SK-N-SH (cell line): ENCODE results near the gene APOLD1.
A peak's percentile ranks its signal among the peaks of the same experiment; 100 is the strongest.

Source experiments
- EP300 ChIP-seq, 2 experiments: IDR thresholded peaks; 2 replicates each; pipeline versions ENCODE4 v1.4.0 to v1.6.1; 2012; ENCODE audit warnings: borderline replicate concordance in 1 of 2, low read depth in 1 of 2, low read length in 1 of 2
- EZH2phosphoT487 ChIP-seq: fragments of 200-600 bp; sonication (generic); IDR thresholded peaks from 2 replicates; pipeline ENCODE4 v1.6.1; 2017; ENCODE audit warnings: low read depth, mixed run types, mild to moderate bottlenecking, antibody characterized with exemption, moderate library complexity, borderline replicate concordance
- FOXM1 ChIP-seq: IDR thresholded peaks from 2 replicates; pipeline ENCODE4 v1.4.0; 2012; ENCODE audit warnings: low read depth, mild to moderate bottlenecking
- JUND ChIP-seq: IDR thresholded peaks from 2 replicates; pipeline ENCODE4 v1.4.0; 2012
- MXI1 ChIP-seq: IDR thresholded peaks from 2 replicates; pipeline ENCODE4 v1.6.1; 2012; ENCODE audit warnings: mild to moderate bottlenecking, low read depth, low read length, improper control_type of control experiment
- POLR2AphosphoS5 ChIP-seq: IDR thresholded peaks from 2 replicates; pipeline ENCODE4 v1.6.1; 2012; ENCODE audit warnings: low read depth, low read length
- RAD21 ChIP-seq: IDR thresholded peaks from 2 replicates; pipeline ENCODE4 v1.6.1; 2012; ENCODE audit warnings: mild to moderate bottlenecking, low read length
- RCOR1 ChIP-seq: fragments of 150-350 bp; IDR thresholded peaks from 2 replicates; pipeline ENCODE4 v1.6.1; 2017; ENCODE audit warnings: antibody characterized with exemption, low read length
- RXRA ChIP-seq: IDR thresholded peaks from 2 replicates; pipeline ENCODE4 v1.4.0; 2012; ENCODE audit warnings: low read depth, mild to moderate bottlenecking, borderline replicate concordance
- SMC3 ChIP-seq: IDR thresholded peaks from 2 replicates; pipeline ENCODE4 v1.6.1; 2012; ENCODE audit warnings: low read depth, low read length, improper control_type of control experiment
- TF ChIP-seq, protein P1 (sequence below): fragments of 150-350 bp; IDR thresholded peaks from 2 replicates; pipeline ENCODE4 v1.6.1; 2017; ENCODE audit warnings: antibody characterized with exemption, low read length, low read depth, borderline replicate concordance
- TF ChIP-seq, protein P2 (sequence below): fragments of 200-600 bp; sonication (generic); IDR thresholded peaks from 2 replicates; pipeline ENCODE4 v1.6.1; 2017; ENCODE audit warnings: antibody characterized with exemption, mild to moderate bottlenecking, moderate library complexity
- TF ChIP-seq, protein P3 (sequence below): IDR thresholded peaks from 2 replicates; pipeline ENCODE4 v1.4.0; 2012; ENCODE audit warnings: low read depth
- TF ChIP-seq, protein P4 (sequence below): IDR thresholded peaks from 2 replicates; pipeline ENCODE4 v1.4.0; 2012; ENCODE audit warnings: low read depth, borderline replicate concordance

DNA sequence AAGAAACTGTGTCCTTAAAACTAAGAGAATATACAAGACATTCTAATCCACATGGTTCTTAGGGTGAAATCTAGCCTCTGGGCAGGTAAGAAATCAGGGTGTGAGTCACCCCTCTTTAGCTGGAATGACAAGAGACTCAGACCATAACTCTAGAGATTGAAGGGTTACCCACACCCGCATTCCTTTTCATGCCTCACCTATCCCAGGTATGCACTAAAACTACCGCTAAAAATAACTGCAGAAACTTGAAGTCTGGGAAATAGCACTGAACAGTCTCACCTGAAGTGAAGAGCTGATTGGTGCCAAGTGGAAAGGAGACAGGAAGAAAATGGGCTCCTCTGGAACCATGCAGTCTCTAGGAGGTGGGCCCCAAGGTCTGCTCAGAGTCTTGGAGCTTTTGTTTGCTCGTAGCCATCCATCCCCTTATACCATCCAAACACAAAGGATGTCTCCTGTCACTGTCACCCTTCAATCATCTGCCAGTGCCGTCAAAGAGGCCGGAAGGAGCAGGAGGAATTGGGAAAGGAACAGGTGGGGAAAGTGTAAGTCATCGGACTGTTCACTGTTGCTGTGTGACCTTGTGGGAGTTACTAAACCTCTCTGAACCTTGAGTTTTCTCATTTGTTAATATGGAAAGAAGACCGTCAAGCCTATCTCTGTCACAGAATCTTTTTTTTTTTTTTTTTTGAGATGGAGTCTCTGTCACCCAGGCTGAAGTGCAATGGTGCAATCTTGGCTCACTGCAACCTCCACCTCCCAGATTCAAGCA, 50.1 kb downstream of the APOLD1 start:
- TF ChIP-seq POLR2AphosphoS5 (no peak), EZH2phosphoT487 (no peak), RCOR1 (no peak), EP300 (IDR thresholded peaks at IDR 0.05; ENCODE audit: borderline replicate concordance in 1 of 2, low read depth in 1 of 2, low read length in 1 of 2) (no peak; a peak in 1 of 4 replicates), RXRA (no peak), MXI1 (no peak), FOXM1 (no peak), JUND (peak; percentile 19; the same call in 1 of the 2 replicates), RAD21 (no peak), SMC3 (no peak)
- TF ChIP-seq, protein P1, sequence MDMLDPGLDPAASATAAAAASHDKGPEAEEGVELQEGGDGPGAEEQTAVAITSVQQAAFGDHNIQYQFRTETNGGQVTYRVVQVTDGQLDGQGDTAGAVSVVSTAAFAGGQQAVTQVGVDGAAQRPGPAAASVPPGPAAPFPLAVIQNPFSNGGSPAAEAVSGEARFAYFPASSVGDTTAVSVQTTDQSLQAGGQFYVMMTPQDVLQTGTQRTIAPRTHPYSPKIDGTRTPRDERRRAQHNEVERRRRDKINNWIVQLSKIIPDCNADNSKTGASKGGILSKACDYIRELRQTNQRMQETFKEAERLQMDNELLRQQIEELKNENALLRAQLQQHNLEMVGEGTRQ, result no peak
- TF ChIP-seq, protein P2, sequence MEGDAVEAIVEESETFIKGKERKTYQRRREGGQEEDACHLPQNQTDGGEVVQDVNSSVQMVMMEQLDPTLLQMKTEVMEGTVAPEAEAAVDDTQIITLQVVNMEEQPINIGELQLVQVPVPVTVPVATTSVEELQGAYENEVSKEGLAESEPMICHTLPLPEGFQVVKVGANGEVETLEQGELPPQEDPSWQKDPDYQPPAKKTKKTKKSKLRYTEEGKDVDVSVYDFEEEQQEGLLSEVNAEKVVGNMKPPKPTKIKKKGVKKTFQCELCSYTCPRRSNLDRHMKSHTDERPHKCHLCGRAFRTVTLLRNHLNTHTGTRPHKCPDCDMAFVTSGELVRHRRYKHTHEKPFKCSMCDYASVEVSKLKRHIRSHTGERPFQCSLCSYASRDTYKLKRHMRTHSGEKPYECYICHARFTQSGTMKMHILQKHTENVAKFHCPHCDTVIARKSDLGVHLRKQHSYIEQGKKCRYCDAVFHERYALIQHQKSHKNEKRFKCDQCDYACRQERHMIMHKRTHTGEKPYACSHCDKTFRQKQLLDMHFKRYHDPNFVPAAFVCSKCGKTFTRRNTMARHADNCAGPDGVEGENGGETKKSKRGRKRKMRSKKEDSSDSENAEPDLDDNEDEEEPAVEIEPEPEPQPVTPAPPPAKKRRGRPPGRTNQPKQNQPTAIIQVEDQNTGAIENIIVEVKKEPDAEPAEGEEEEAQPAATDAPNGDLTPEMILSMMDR, result no peak
- TF ChIP-seq, protein P3, sequence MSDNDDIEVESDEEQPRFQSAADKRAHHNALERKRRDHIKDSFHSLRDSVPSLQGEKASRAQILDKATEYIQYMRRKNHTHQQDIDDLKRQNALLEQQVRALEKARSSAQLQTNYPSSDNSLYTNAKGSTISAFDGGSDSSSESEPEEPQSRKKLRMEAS, result 0 out of 2 replicates have a peak, but pooled peaks have one; percentile 5
- TF ChIP-seq, protein P4, sequence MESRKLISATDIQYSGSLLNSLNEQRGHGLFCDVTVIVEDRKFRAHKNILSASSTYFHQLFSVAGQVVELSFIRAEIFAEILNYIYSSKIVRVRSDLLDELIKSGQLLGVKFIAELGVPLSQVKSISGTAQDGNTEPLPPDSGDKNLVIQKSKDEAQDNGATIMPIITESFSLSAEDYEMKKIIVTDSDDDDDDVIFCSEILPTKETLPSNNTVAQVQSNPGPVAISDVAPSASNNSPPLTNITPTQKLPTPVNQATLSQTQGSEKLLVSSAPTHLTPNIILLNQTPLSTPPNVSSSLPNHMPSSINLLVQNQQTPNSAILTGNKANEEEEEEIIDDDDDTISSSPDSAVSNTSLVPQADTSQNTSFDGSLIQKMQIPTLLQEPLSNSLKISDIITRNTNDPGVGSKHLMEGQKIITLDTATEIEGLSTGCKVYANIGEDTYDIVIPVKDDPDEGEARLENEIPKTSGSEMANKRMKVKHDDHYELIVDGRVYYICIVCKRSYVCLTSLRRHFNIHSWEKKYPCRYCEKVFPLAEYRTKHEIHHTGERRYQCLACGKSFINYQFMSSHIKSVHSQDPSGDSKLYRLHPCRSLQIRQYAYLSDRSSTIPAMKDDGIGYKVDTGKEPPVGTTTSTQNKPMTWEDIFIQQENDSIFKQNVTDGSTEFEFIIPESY, result no peak
